Stimulated activated CD4-positive, alpha-beta T cell treated with anti-CD3 and anti-CD28 coated beads, Interleukin-12 subunit alpha, Interleukin-12 subunit beta, amount 100 ng/mL, for 4 hours (primary cell): ENCODE measurements around the gene TRMT10C.
"Not testable (repeated sequence)": the region's sequence is repeated elsewhere in the genome, so short reads cannot be mapped to it uniquely, and the experiment has no call there.

Source experiments
- DNase-seq: peaks from one replicate; pipeline ENCODE4 v3.0.0-alpha.2; 2020

TRMT10C gene

GRCh38 chr3:101561630-101562328 is at the start of gene TRMT10C:
Gene TRMT10C (plus strand): TSS chr3:101561868. CDS start chr3:101564782, 2,914 bp downstream.
- peak; percentile 88 for DNase-seq

- DNase-seq = no peak
These were observed 49.3 kb upstream of the TRMT10C start for GRCh38 chr3:101512396-101512645.

GRCh38 chr3:101512646-101513418 is 48.8 kb upstream of the TRMT10C start, which contains the start of gene SENP7:
Gene SENP7 (minus strand): TSS chr3:101513212. CDS start chr3:101513130, 82 bp downstream.
- DNase-seq = peak; percentile 70

- DNase-seq = no peak
These were observed 48.2 kb upstream of the TRMT10C start for GRCh38 chr3:101513419-101513986.

GRCh38 chr3:101518421-101518871 is 43.2 kb upstream of the TRMT10C start:
- DNase-seq = peak; percentile 19

- no peak for DNase-seq
These were observed 41.8 kb upstream of the TRMT10C start for GRCh38 chr3:101519685-101520365.

- DNase-seq = no peak
These were observed 40.4 kb upstream of the TRMT10C start for GRCh38 chr3:101521211-101521701.

GRCh38 chr3:101527441-101527840 is 34.2 kb upstream of the TRMT10C start:
- no peak for DNase-seq

GRCh38 chr3:101527906-101528305 is 33.8 kb upstream of the TRMT10C start:
- DNase-seq = no peak

- no peak for DNase-seq
These were observed 31.6 kb upstream of the TRMT10C start for GRCh38 chr3:101529816-101530685.

- DNase-seq = no peak
These were observed 31.0 kb upstream of the TRMT10C start for GRCh38 chr3:101530686-101531047.

- DNase-seq = no peak
These were observed 30.1 kb upstream of the TRMT10C start for GRCh38 chr3:101531473-101532086.

- no peak for DNase-seq
These were observed 28.7 kb upstream of the TRMT10C start for GRCh38 chr3:101532783-101533602.

GRCh38 chr3:101533603-101533968 is 28.1 kb upstream of the TRMT10C start:
- DNase-seq = no peak

GRCh38 chr3:101535221-101535620 is 26.4 kb upstream of the TRMT10C start:
- DNase-seq = no peak

- DNase-seq = no peak
These were observed 25.4 kb upstream of the TRMT10C start for GRCh38 chr3:101536266-101536665.

- DNase-seq = not testable (repeated sequence)
These were observed 24.7 kb upstream of the TRMT10C start for GRCh38 chr3:101536955-101537354.

GRCh38 chr3:101542957-101543356 is 18.7 kb upstream of the TRMT10C start:
- DNase-seq = no peak

GRCh38 chr3:101544161-101544850 is 17.4 kb upstream of the TRMT10C start:
- no peak for DNase-seq

GRCh38 chr3:101548527-101549105 is 13.1 kb upstream of the TRMT10C start:
- DNase-seq = no peak
